Erythroblast (primary cell): ENCODE measurements around the gene ISG20.

Experiments
- GATA1 ChIP-seq: IDR thresholded peaks from 2 replicates; pipeline ENCODE4 v1.6.1; 2011; ENCODE audit warnings: low read depth, mild to moderate bottlenecking, control low read depth, low read length, moderate library complexity
- POLR2A ChIP-seq: IDR thresholded peaks from 2 replicates; pipeline ENCODE4 v1.6.1; 2011; ENCODE audit warnings: mild to moderate bottlenecking, low read length

DNA sequence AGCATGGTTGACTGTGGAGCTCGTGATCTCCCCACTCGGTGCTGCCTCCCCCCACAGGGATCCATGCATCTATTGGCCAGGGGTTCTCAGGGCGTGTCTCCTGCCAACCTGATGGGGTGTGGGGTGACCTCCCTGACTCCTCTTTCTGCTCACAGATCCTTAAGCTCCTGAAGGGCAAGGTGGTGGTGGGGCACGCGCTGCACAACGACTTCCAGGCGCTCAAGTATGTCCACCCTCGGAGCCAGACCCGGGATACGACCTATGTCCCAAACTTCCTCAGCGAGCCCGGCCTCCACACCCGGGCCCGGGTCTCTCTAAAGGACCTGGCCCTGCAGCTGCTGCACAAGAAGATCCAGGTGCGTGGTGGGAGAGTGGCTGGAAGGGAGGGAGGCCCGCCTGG lies 9.7 kb upstream of the ISG20 start:
- TF ChIP-seq POLR2A (no peak), GATA1 (no peak)
